Coronary artery (tissue), 2 donors: ENCODE measurements around the gene CEP112.

ENCODE experiments used
- DNase-seq: peaks from one replicate; pipeline ENCODE4 v3.0.0-alpha.2; 2017; ENCODE audit warnings: low spot score
- H3K27ac ChIP-seq, 2 donors: fragments of 200-600 bp; sonication (generic); one replicate each; pipeline ENCODE4 v1.5.1; 2016 to 2019
- H3K4me3 ChIP-seq: fragments of 200-600 bp; sonication (generic); 2 replicates; pipeline ENCODE4 v1.5.1; 2016; ENCODE audit warnings: mild to moderate bottlenecking, moderate library complexity
- CTCF ChIP-seq: fragments of 200-600 bp; sonication (generic); IDR thresholded peaks from one replicate; pipeline ENCODE4 v1.5.1; 2019; ENCODE audit warnings: antibody characterized with exemption

Gene CEP112

GRCh38 chr17:66056148-66056547, 135.8 kb downstream of the CEP112 start:
- Histone ChIP-seq H3K4me3 (no peak overlapping the region), H3K27ac (no peak overlapping the region)
- no peak for DNase-seq
- no peak for TF ChIP-seq CTCF

GRCh38 chr17:66054242-66054641, 137.7 kb downstream of the CEP112 start:
- no peak for TF ChIP-seq CTCF
- no peak overlapping the region for H3K27ac ChIP-seq
- no peak for DNase-seq
- H3K4me3 ChIP-seq, result no peak overlapping the region

- no peak overlapping the region for H3K27ac ChIP-seq
- H3K4me3 ChIP-seq, result no peak overlapping the region
- no peak for DNase-seq
- no peak for TF ChIP-seq CTCF
Observed at GRCh38 chr17:66044083-66044482, 147.8 kb downstream of the CEP112 start.

GRCh38 chr17:66043419-66043818, 148.5 kb downstream of the CEP112 start:
- no peak for TF ChIP-seq CTCF
- no peak for DNase-seq
- no peak overlapping the region for H3K4me3 ChIP-seq
- no peak overlapping the region for H3K27ac ChIP-seq

- H3K27ac ChIP-seq, result no peak overlapping the region
- no peak for TF ChIP-seq CTCF
- DNase-seq, result no peak
- no peak overlapping the region for H3K4me3 ChIP-seq
Observed at GRCh38 chr17:66040402-66040801, 151.5 kb downstream of the CEP112 start.

GRCh38 chr17:66038125-66038524, 153.8 kb downstream of the CEP112 start:
- no peak for TF ChIP-seq CTCF
- Histone ChIP-seq H3K27ac (no peak overlapping the region), H3K4me3 (no peak overlapping the region)
- DNase-seq, result no peak

GRCh38 chr17:66037221-66037620, 154.7 kb downstream of the CEP112 start:
- no peak for DNase-seq
- no peak overlapping the region for H3K4me3 ChIP-seq
- H3K27ac ChIP-seq, result no peak overlapping the region
- no peak for TF ChIP-seq CTCF
